OCI-LY7 (cell line): ENCODE data around the gene RIMS1. TPM values are rescaled to one million over a fixed set of nuclear protein-coding genes. Genes with fewer than 3 reads are reported as not detected.

Experiments
- BruUV-seq: library from RNA; stranded (reverse); fragments of 400-500 nt; replicated peaks from 2 replicates; lab custom pipeline; 2021; lab: Mats Ljungman, UMichigan
- CTCF ChIA-PET: fragments of 300-600 bp; sonication (Branson Sonifier 250); formaldehyde crosslinking; loops from one replicate; lab custom pipeline; 2022; ENCODE audit warnings: antibody characterized with exemption; ENCODE audit not compliant: unreplicated experiment; lab: Charles Lee
- POLR2A ChIA-PET: fragments of 300-600 bp; sonication (Branson Sonifier 250); formaldehyde crosslinking; loops from one replicate; lab custom pipeline; 2022; ENCODE audit warnings: antibody characterized with exemption; lab: Charles Lee
- DNase-seq: peaks from one replicate; pipeline ENCODE4 v3.0.0-alpha.2; 2015; ENCODE audit warnings: low spot score
- H2AFZ ChIP-seq: fragments of 200-600 bp; sonication (generic), shearing (Covaris generic); 2 replicates; pipeline ENCODE4 v1.6.1; 2014; ENCODE audit warnings: mild to moderate bottlenecking, antibody characterized with exemption, low read length, moderate library complexity
- H3K27ac ChIP-seq: fragments of 200-600 bp; sonication (generic); 2 replicates; pipeline ENCODE4 v1.5.1; 2014; ENCODE audit warnings: mixed run types, low read depth, mild to moderate bottlenecking, moderate library complexity, low read length, inconsistent platforms; ENCODE audit not compliant: poor library complexity, severe bottlenecking
- H3K36me3 ChIP-seq: fragments of 200-600 bp; sonication (generic); 2 replicates; pipeline ENCODE4 v1.6.1; 2014; ENCODE audit warnings: mild to moderate bottlenecking, antibody characterized with exemption, low read length, moderate library complexity, mixed read lengths; ENCODE audit not compliant: insufficient read depth
- H3K4me1 ChIP-seq: fragments of 200-600 bp; sonication (generic); 2 replicates; pipeline ENCODE4 v1.5.1; 2014; ENCODE audit warnings: mild to moderate bottlenecking, low read length; ENCODE audit not compliant: insufficient read depth, poor library complexity, severe bottlenecking
- H3K4me2 ChIP-seq: fragments of 200-600 bp; sonication (generic); 2 replicates; pipeline ENCODE4 v1.6.1; 2014; ENCODE audit warnings: mild to moderate bottlenecking, low read length
- H3K4me3 ChIP-seq: fragments of 200-600 bp; sonication (generic); 2 replicates; pipeline ENCODE4 v1.5.1; 2014; ENCODE audit warnings: mild to moderate bottlenecking, low read depth, low read length; ENCODE audit not compliant: poor library complexity, severe bottlenecking
- H3K79me2 ChIP-seq: fragments of 200-600 bp; sonication (generic); 2 replicates; pipeline ENCODE4 v1.6.1; 2016; ENCODE audit warnings: low read depth, mild to moderate bottlenecking, low read length, moderate library complexity, mixed read lengths; ENCODE audit not compliant: insufficient read depth
- H3K9me2 ChIP-seq: fragments of 200-600 bp; sonication (generic); 2 replicates; pipeline ENCODE4 v1.6.1; 2016; ENCODE audit warnings: mild to moderate bottlenecking, low read length, mixed read lengths; ENCODE audit not compliant: insufficient read depth
- H3K9me3 ChIP-seq: fragments of 200-600 bp; sonication (generic); 2 replicates; pipeline ENCODE4 v1.6.1; 2014; ENCODE audit warnings: mild to moderate bottlenecking, mixed run types, low read length, mixed read lengths
- H4K20me1 ChIP-seq: fragments of 200-600 bp; sonication (generic); 2 replicates; pipeline ENCODE4 v1.6.1; 2014; ENCODE audit warnings: mild to moderate bottlenecking, antibody characterized with exemption, low read length, moderate library complexity, mixed read lengths; ENCODE audit not compliant: insufficient read depth
- EZH2phosphoT487 ChIP-seq: fragments of 200-600 bp; sonication (generic); IDR thresholded peaks from 2 replicates; pipeline ENCODE4 v1.6.1; 2018; ENCODE audit warnings: low read depth, borderline replicate concordance, mild to moderate bottlenecking, mixed run types, antibody characterized with exemption, low read length, moderate library complexity, mixed read lengths
- intact Hi-C: fragments of 100-400 bp; cut with micrococcal nuclease; formaldehyde crosslinking; loops from one replicate; pipeline ENCODE4 v1.10.0; 2022; ENCODE audit not compliant: unreplicated experiment
- total RNA-seq, 2 experiments: library from RNA; depleted of rRNA in 1 of 2; stranded (reverse); fragments of >200 nt in 1 of 2; shearing (Covaris generic) in 1 of 2; gene quantifications; 2 replicates each; pipeline ENCODE4 v1.2.3, GENCODE V29; 2014 to 2022
- TF ChIP-seq, protein P1 (sequence below): fragments of 200-600 bp; sonication (generic); conservative IDR thresholded peaks from 2 replicates; pipeline ENCODE4 v1.5.1; 2014; ENCODE audit warnings: mild to moderate bottlenecking, antibody characterized with exemption, low read length, moderate library complexity, mixed read lengths

RIMS1 gene
- total RNA-seq, 2 experiments from 2014 or later: not detected

DNA sequence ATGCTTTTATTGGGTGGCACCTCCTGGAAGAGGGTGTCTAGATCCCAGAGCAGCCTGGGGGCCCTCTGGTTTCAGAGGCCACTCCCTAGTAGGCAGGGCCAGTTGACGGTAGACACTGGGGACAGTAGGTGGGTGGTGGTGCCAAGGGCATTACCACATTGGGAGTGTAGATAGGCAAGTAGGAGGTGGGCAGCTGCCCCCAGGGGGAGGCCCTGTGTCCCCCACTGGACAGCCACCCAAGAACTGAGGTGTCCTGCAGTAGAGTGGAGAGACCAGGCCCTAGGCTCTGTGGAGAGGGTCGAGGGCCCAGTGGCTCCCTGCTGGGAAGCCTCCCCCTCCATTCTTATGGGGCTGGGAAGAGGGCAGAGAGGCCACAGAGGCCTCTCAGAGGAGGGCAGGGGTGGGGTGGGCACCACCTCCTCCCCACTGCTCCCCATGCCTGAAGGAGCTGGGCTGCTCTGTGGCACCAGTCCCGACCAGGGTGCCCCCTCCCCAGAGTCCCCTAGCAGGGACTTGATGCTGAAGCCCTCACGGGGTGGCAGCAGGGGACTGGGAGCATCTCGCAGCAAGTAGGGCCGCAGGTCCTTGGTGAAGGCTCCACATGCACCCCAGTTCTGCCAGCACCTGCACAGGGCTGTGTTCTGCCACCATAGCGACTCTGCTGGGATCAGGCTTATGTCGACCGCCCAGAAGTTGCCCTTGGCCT is 430.5 kb downstream of the RIMS1 start:
- Histone ChIP-seq H3K79me2 (no peaks in the 10 kb centered on the region), H3K4me2 (no peak overlapping the region), H3K27ac (no peak overlapping the region), H4K20me1 (no peaks in the 10 kb centered on the region), H3K9me3 (no peaks in the 10 kb centered on the region), H2AFZ (no peak overlapping the region), H3K9me2 (no peaks in the 10 kb centered on the region), H3K4me3 (no peak overlapping the region), H3K4me1 (no peaks in the 10 kb centered on the region), H3K36me3 (no peaks in the 10 kb centered on the region)
- CTCF ChIA-PET: no interaction called here
- TF ChIP-seq, protein P1, sequence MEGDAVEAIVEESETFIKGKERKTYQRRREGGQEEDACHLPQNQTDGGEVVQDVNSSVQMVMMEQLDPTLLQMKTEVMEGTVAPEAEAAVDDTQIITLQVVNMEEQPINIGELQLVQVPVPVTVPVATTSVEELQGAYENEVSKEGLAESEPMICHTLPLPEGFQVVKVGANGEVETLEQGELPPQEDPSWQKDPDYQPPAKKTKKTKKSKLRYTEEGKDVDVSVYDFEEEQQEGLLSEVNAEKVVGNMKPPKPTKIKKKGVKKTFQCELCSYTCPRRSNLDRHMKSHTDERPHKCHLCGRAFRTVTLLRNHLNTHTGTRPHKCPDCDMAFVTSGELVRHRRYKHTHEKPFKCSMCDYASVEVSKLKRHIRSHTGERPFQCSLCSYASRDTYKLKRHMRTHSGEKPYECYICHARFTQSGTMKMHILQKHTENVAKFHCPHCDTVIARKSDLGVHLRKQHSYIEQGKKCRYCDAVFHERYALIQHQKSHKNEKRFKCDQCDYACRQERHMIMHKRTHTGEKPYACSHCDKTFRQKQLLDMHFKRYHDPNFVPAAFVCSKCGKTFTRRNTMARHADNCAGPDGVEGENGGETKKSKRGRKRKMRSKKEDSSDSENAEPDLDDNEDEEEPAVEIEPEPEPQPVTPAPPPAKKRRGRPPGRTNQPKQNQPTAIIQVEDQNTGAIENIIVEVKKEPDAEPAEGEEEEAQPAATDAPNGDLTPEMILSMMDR: no peak
- no peak for TF ChIP-seq EZH2phosphoT487
- intact Hi-C loops: no loop called here
- DNase-seq: no peak
- POLR2A ChIA-PET: no interaction called here
- BruUV-seq: no TSS peak

DNA sequence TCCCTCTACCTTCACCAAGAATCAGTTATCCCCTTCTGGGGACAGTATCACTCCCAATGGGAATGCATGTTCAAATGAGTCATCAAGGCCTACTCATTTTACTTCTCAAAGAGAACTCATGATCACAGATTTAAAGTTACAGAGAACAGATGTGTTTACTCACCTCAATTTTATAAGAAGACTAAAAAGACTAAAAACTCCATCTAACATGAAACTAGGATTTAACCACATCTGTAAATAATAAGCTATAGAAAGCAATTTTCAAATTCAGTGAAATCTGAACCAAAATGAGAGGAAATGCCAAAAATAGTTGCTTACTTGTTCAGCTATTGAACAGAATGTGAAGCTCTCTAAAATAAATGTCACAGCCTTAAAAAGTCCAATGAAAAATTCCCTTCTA is 435.4 kb downstream of the RIMS1 start:
- Histone ChIP-seq H3K9me2 (no peaks in the 10 kb centered on the region), H3K4me2 (no peak overlapping the region), H3K4me1 (no peaks in the 10 kb centered on the region), H3K36me3 (no peaks in the 10 kb centered on the region), H3K27ac (no peak overlapping the region), H2AFZ (no peak overlapping the region), H3K9me3 (no peaks in the 10 kb centered on the region), H3K79me2 (no peaks in the 10 kb centered on the region), H3K4me3 (no peak overlapping the region), H4K20me1 (no peaks in the 10 kb centered on the region)
- intact Hi-C loops: no loop called here
- ChIA-PET CTCF (no interaction called here), POLR2A (no interaction called here)
- no TSS peak for BruUV-seq
- TF ChIP-seq, protein P1: no peak
- TF ChIP-seq EZH2phosphoT487: no peak
- no peak for DNase-seq

DNA sequence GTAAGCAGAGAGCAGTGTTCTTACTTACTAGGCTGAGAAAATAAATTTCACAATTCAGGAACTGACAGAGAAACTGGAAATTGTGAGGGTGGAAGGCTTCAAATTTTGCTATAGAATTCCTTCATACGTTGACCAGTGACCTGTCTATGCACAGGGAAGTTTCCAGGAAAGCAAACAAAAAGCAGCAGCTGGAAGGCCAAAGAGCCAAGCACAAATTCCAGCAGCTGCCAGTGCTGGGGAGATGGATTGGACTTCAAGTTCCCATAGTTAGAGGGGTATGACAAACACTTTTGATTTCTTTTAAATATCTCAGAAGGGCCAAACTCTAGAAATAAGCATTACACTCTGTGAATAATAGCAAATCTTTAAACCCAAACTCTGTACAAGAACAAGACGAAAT is 436.4 kb downstream of the RIMS1 start:
- DNase-seq: no peak
- intact Hi-C loops: no loop called here
- POLR2A ChIA-PET: no interaction called here
- Histone ChIP-seq H3K9me2 (no peaks in the 10 kb centered on the region), H3K36me3 (no peaks in the 10 kb centered on the region), H3K27ac (no peak overlapping the region), H2AFZ (no peak overlapping the region), H3K4me3 (no peak overlapping the region), H3K4me2 (no peak overlapping the region), H3K9me3 (no peaks in the 10 kb centered on the region), H4K20me1 (no peaks in the 10 kb centered on the region), H3K79me2 (no peaks in the 10 kb centered on the region), H3K4me1 (no peaks in the 10 kb centered on the region)
- TF ChIP-seq, protein P1: no peak
- TF ChIP-seq EZH2phosphoT487: no peak
- BruUV-seq: no TSS peak
- CTCF ChIA-PET: no interaction called here
